KG1 (cell line): Measurements from ENCODE around the gene CCT2.
A peak's percentile ranks its signal among the peaks of the same experiment; 100 is the strongest.

Experiments
- DNase-seq: peaks from one replicate; lab custom pipeline; 2025; lab: John Stamatoyannopoulos, UW

CCT2 gene

GRCh38 chr12:69585189-69586062 lies at the start of gene CCT2:
Gene CCT2, plus strand, starts transcription at chr12:69585459. Its CDS starts 63 bp downstream, at chr12:69585522.
- peak; percentile 97 for DNase-seq

GRCh38 chr12:69540987-69541386 lies 44.3 kb upstream of the CCT2 start:
- no peak for DNase-seq

GRCh38 chr12:69544087-69544486 lies 41.2 kb upstream of the CCT2 start:
- DNase-seq: no peak

GRCh38 chr12:69545081-69545480 lies 40.2 kb upstream of the CCT2 start:
- no peak for DNase-seq

- DNase-seq: no peak
Observed at GRCh38 chr12:69546693-69547438, 38.4 kb upstream of the CCT2 start.

- no peak for DNase-seq
Observed at GRCh38 chr12:69548687-69549086, 36.6 kb upstream of the CCT2 start.

- no peak for DNase-seq
Observed at GRCh38 chr12:69550569-69551350, 34.5 kb upstream of the CCT2 start.

GRCh38 chr12:69553628-69554248 lies 31.5 kb upstream of the CCT2 start:
- no peak for DNase-seq

GRCh38 chr12:69555461-69555860 lies 29.8 kb upstream of the CCT2 start:
- DNase-seq: no peak

GRCh38 chr12:69556383-69556782 lies 28.9 kb upstream of the CCT2 start:
- no peak for DNase-seq

GRCh38 chr12:69563166-69563762 lies 22.0 kb upstream of the CCT2 start:
- DNase-seq: no peak

GRCh38 chr12:69566603-69567002 lies 18.7 kb upstream of the CCT2 start:
- no peak for DNase-seq

- DNase-seq: no peak
Observed at GRCh38 chr12:69569236-69569635, 16.0 kb upstream of the CCT2 start.

GRCh38 chr12:69570000-69570516 lies 15.2 kb upstream of the CCT2 start:
- DNase-seq: no peak

GRCh38 chr12:69570545-69571399 lies 14.5 kb upstream of the CCT2 start:
- DNase-seq: peak; percentile 22

- no peak for DNase-seq
Observed at GRCh38 chr12:69575346-69575745, 9.9 kb upstream of the CCT2 start.

GRCh38 chr12:69578283-69578682 lies 7.0 kb upstream of the CCT2 start:
- DNase-seq: no peak

GRCh38 chr12:69579029-69579428 lies 6.2 kb upstream of the CCT2 start:
- no peak for DNase-seq

GRCh38 chr12:69580074-69580473 lies 5.2 kb upstream of the CCT2 start:
- no peak for DNase-seq

GRCh38 chr12:69583203-69583602 lies 2.1 kb upstream of the CCT2 start:
- DNase-seq: no peak
